Activated CD8-positive, alpha-beta T cell treated with anti-CD3 and anti-CD28 coated beads for 36 hours (primary cell): ENCODE measurements around the gene RAG1. TPM values are rescaled to one million over a fixed set of nuclear protein-coding genes. Genes with fewer than 3 reads are reported as not detected.

Experiments
- ATAC-seq: fragments of 200-7000 bp; cut with Tn5 transposase; one replicate; pipeline ENCODE4 v1.10.0; 2021; ENCODE audit warnings: mild to moderate bottlenecking, moderate library complexity
- CTCF ChIA-PET: fragments of 350-600 bp; sonication (Branson Sonifier 250); formaldehyde crosslinking; loops from one replicate; lab custom pipeline; 2021; ENCODE audit warnings: antibody characterized with exemption; lab: Charles Lee
- POLR2A ChIA-PET: fragments of 350-600 bp; sonication (Branson Sonifier 250); formaldehyde crosslinking; loops from one replicate; lab custom pipeline; 2021; ENCODE audit warnings: antibody characterized with exemption; lab: Charles Lee
- DNase-seq: peaks from one replicate; pipeline ENCODE4 v3.0.0-alpha.2; 2020
- H3K27ac Mint-ChIP-seq: one replicate; pipeline ENCODE4 v1.8.0; 2021; ENCODE audit warnings: mild to moderate bottlenecking, mixed read lengths
- H3K27me3 Mint-ChIP-seq: one replicate; pipeline ENCODE4 v1.8.0; 2021; ENCODE audit warnings: mixed read lengths
- H3K36me3 Mint-ChIP-seq: one replicate; pipeline ENCODE4 v1.8.0; 2021; ENCODE audit warnings: low read depth, mixed read lengths
- H3K4me1 Mint-ChIP-seq: one replicate; pipeline ENCODE4 v1.8.0; 2021; ENCODE audit warnings: low read depth, mixed read lengths
- H3K4me3 Mint-ChIP-seq: one replicate; pipeline ENCODE4 v1.8.0; 2021; ENCODE audit warnings: mild to moderate bottlenecking, moderate library complexity, mixed read lengths
- H3K9me3 Mint-ChIP-seq: one replicate; pipeline ENCODE4 v1.8.0; 2021; ENCODE audit warnings: mixed read lengths
- intact Hi-C: fragments of 100-400 bp; cut with micrococcal nuclease; formaldehyde crosslinking; loops from one replicate; pipeline ENCODE4 v1.10.0; 2022
- total RNA-seq, 2 experiments: library from RNA; stranded (reverse); gene quantifications; one replicate each; pipeline ENCODE4 v1.2.3, GENCODE V29; 2021
- TF ChIP-seq, protein P1 (sequence below): fragments of 200-600 bp; IDR thresholded peaks from one replicate; pipeline ENCODE4 v1.8.0; 2022; ENCODE audit warnings: antibody characterized with exemption, mild to moderate bottlenecking

The RAG1 gene
- total RNA-seq, 2 experiments from 2014 or later, result 0.16 to 0.36 TPM

DNA sequence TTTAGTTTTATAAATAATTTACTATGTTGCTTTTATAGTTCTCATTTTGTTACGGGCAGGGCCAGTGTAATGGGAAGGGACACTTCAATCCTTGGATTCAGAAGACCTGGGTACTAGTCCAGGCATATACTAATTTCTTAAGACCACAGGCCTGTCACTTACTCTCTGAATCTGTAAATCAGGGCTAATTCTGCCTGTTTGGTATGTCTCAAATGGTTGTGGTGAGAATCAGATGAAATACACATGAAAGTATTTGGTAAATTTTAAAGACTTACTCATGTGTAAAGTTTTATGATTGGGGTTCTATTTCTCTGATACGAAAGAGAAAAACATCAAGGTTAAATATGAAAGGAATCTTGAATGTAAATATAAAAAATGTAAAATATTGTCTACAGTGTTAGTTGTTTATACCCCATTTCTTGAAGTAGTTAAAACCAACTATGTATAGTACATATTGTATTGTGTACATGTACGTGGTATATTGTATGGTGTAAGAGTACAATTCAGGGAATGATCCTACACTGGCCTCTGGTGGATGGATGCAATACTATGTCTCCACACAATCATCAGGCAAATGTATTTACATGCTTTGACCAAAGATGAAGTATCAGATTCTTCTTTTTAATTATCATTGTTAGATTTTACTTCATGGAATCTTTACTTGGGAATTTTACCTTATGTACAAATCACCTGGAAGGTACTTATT is 54.8 kb downstream of the RAG1 start:
- Mint-ChIP-seq H3K27ac (no peak overlapping the region), H3K36me3 (no peaks in the 10 kb centered on the region), H3K9me3 (no peaks in the 10 kb centered on the region), H3K4me3 (no peak overlapping the region), H3K27me3 (peaks cover 11% of the 10 kb centered on the region), H3K4me1 (no peaks in the 10 kb centered on the region)
- ATAC-seq (no peak), DNase-seq (no peak)
- ChIA-PET CTCF (interaction anchor here (0.9 to 3.9 kb wide), 3 partner anchors 46 to 59 kb away, joined by 3 to 16 read pairs (median 4); no protein-coding TSS in a partner anchor), POLR2A (no interaction called here)
- TF ChIP-seq, protein P1, sequence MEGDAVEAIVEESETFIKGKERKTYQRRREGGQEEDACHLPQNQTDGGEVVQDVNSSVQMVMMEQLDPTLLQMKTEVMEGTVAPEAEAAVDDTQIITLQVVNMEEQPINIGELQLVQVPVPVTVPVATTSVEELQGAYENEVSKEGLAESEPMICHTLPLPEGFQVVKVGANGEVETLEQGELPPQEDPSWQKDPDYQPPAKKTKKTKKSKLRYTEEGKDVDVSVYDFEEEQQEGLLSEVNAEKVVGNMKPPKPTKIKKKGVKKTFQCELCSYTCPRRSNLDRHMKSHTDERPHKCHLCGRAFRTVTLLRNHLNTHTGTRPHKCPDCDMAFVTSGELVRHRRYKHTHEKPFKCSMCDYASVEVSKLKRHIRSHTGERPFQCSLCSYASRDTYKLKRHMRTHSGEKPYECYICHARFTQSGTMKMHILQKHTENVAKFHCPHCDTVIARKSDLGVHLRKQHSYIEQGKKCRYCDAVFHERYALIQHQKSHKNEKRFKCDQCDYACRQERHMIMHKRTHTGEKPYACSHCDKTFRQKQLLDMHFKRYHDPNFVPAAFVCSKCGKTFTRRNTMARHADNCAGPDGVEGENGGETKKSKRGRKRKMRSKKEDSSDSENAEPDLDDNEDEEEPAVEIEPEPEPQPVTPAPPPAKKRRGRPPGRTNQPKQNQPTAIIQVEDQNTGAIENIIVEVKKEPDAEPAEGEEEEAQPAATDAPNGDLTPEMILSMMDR, result no peak
- intact Hi-C loops, result loop anchor here (5.0 kb wide), 1 partner anchor 60 kb away; no protein-coding TSS in a partner anchor

GRCh38 chr11:36623494-36623893 is 55.7 kb downstream of the RAG1 start:
- H3K9me3 Mint-ChIP-seq, result no peaks in the 10 kb centered on the region
- ATAC-seq (no peak), DNase-seq (no peak)
- no peak overlapping the region for H3K27ac Mint-ChIP-seq
- POLR2A ChIA-PET, result no interaction called here
- CTCF ChIA-PET, result interaction anchor here (0.9 to 1.0 kb wide), 3 partner anchors 47 to 60 kb away, joined by 3 to 4 read pairs (median 3); no protein-coding TSS in a partner anchor
- no peaks in the 10 kb centered on the region for H3K4me1 Mint-ChIP-seq
- intact Hi-C loops, result loop anchor here (5.0 kb wide), 1 partner anchor 61 kb away; no protein-coding TSS in a partner anchor
- H3K27me3 Mint-ChIP-seq, result peaks cover 11% of the 10 kb centered on the region
- H3K4me3 Mint-ChIP-seq, result no peak overlapping the region
- H3K36me3 Mint-ChIP-seq, result no peaks in the 10 kb centered on the region
- TF ChIP-seq, protein P1, result no peak

DNA sequence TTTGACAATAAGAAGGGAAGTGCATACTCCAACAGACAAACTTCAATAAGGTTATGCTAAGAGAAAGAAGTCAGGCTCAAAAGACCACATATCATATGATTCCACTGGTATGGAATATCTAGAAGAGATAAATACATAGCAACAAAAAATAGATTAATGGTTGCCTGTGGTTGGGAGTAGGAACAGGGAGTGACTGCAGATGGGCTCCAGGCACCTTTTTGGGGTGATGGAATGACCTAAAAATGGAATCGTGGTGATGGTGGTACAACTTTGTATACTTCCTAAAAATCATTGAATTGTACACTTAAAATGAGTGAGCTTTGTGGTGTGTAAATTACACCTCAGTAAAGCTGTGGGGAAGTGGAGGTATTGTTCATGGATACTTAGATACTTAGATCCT is 59.2 kb downstream of the RAG1 start:
- H3K27ac Mint-ChIP-seq, result no peak overlapping the region
- H3K4me1 Mint-ChIP-seq, result no peaks in the 10 kb centered on the region
- no peaks in the 10 kb centered on the region for H3K9me3 Mint-ChIP-seq
- H3K36me3 Mint-ChIP-seq, result no peaks in the 10 kb centered on the region
- ChIA-PET POLR2A (no interaction called here), CTCF (no interaction called here)
- no peak overlapping the region for H3K4me3 Mint-ChIP-seq
- intact Hi-C loops, result no loop called here
- TF ChIP-seq, protein P1, result no peak
- DNase-seq, result no peak
- ATAC-seq, result no peak
- peaks cover 10% of the 10 kb centered on the region for H3K27me3 Mint-ChIP-seq

- no peaks in the 10 kb centered on the region for H3K36me3 Mint-ChIP-seq
- ATAC-seq (no peak), DNase-seq (no peak)
- intact Hi-C loops, result no loop called here
- no peak overlapping the region for H3K4me3 Mint-ChIP-seq
- TF ChIP-seq, protein P1, result no peak
- CTCF ChIA-PET, result interaction anchor here (1.5 kb wide), 1 partner anchor 64 kb away, joined by 6 read pairs; no protein-coding TSS in a partner anchor
- no peaks in the 10 kb centered on the region for H3K9me3 Mint-ChIP-seq
- POLR2A ChIA-PET, result no interaction called here
- H3K27me3 Mint-ChIP-seq, result peaks cover 10% of the 10 kb centered on the region
- no peak overlapping the region for H3K27ac Mint-ChIP-seq
- no peaks in the 10 kb centered on the region for H3K4me1 Mint-ChIP-seq
Measured at GRCh38 chr11:36627471-36627870, 59.7 kb downstream of the RAG1 start.

DNA sequence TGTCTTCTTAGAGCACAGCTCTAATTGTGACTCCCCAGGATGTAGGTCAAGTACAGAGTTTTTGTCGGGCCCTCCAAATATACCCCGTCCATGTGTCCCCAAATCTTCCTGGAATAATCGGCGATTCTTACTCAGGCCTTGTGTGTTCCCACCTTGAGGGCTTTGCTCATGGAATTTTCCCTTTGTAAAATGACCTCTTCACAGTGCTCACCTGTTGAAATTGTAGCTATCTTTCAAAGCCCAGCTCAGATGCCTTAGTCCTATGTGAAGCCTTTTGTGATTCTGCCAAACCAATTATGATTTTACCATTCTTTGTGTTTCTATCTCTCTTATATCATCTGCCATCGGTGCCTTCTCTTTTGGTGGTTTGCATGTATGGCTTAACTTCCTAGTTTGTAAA is 60.3 kb downstream of the RAG1 start:
- Mint-ChIP-seq H3K36me3 (no peaks in the 10 kb centered on the region), H3K4me1 (no peaks in the 10 kb centered on the region), H3K9me3 (no peaks in the 10 kb centered on the region), H3K27ac (no peak overlapping the region), H3K27me3 (peaks cover 10% of the 10 kb centered on the region), H3K4me3 (no peak overlapping the region)
- TF ChIP-seq, protein P1, result no peak
- DNase-seq, result no peak
- intact Hi-C loops, result no loop called here
- no peak for ATAC-seq
- CTCF ChIA-PET, result interaction anchor here (1.5 kb wide), 1 partner anchor 64 kb away, joined by 6 read pairs; no protein-coding TSS in a partner anchor
- POLR2A ChIA-PET, result no interaction called here
